Parathyroid adenoma (tissue), 2 donors: ENCODE data around the gene B4GALNT3.

ENCODE experiments used
- H2AFZ ChIP-seq: fragments of 300-600 bp; sonication (generic); one replicate; pipeline ENCODE4 v1.7.0; 2017; ENCODE audit warnings: antibody characterized with exemption, mild to moderate bottlenecking
- H3K27ac ChIP-seq: fragments of 300-600 bp; sonication (generic); one replicate; pipeline ENCODE4 v1.7.0; 2017
- H3K27me3 ChIP-seq: fragments of 300-600 bp; sonication (generic); one replicate; pipeline ENCODE4 v1.7.0; 2017; ENCODE audit warnings: low read length; ENCODE audit not compliant: control insufficient read depth, insufficient read depth
- H3K36me3 ChIP-seq: fragments of 300-600 bp; sonication (generic); one replicate; pipeline ENCODE4 v1.7.0; 2017; ENCODE audit warnings: low read length; ENCODE audit not compliant: control insufficient read depth, insufficient read depth
- H3K4me1 ChIP-seq: fragments of 300-600 bp; sonication (generic); one replicate; pipeline ENCODE4 v1.7.0; 2017; ENCODE audit warnings: control low read depth
- H3K4me2 ChIP-seq: fragments of 300-600 bp; sonication (generic); one replicate; pipeline ENCODE4 v1.7.0; 2017; ENCODE audit warnings: low read length
- H3K4me3 ChIP-seq: fragments of 300-600 bp; sonication (generic); one replicate; pipeline ENCODE4 v1.7.0; 2017; ENCODE audit warnings: low read depth, low read length
- H3K79me2 ChIP-seq: fragments of 300-600 bp; sonication (generic); one replicate; pipeline ENCODE4 v1.7.0; 2017; ENCODE audit warnings: control low read depth
- H3K9ac ChIP-seq: fragments of 300-600 bp; sonication (generic); one replicate; pipeline ENCODE4 v1.7.0; 2017; ENCODE audit warnings: mild to moderate bottlenecking
- H3K9me3 ChIP-seq: fragments of 300-600 bp; sonication (generic); one replicate; pipeline ENCODE4 v1.7.0; 2017; ENCODE audit warnings: low read length; ENCODE audit not compliant: control insufficient read depth
- CTCF ChIP-seq: fragments of 300-600 bp; sonication (generic); IDR thresholded peaks from one replicate; pipeline ENCODE4 v1.7.0; 2017; ENCODE audit warnings: antibody characterized with exemption, mild to moderate bottlenecking
- donor health status: primary hyperparathyroidism.

B4GALNT3 gene

GRCh38 chr12:597926-598568 lies 138.3 kb downstream of the B4GALNT3 start:
- H2AFZ ChIP-seq, result no peak overlapping the region
- H3K9ac ChIP-seq, result no peak overlapping the region
- no peak overlapping the region for H3K27ac ChIP-seq
- H3K4me2 ChIP-seq, result no peak overlapping the region
- TF ChIP-seq CTCF, result no peak
- no peaks in the 10 kb centered on the region for H3K9me3 ChIP-seq
- H3K27me3 ChIP-seq, result no peaks in the 10 kb centered on the region
- no peaks in the 10 kb centered on the region for H3K36me3 ChIP-seq
- no peak overlapping the region for H3K4me3 ChIP-seq
- H3K79me2 ChIP-seq, result no peaks in the 10 kb centered on the region
- H3K4me1 ChIP-seq, result no peaks in the 10 kb centered on the region

GRCh38 chr12:599756-600155 lies 140.0 kb downstream of the B4GALNT3 start:
- no peaks in the 10 kb centered on the region for H3K4me1 ChIP-seq
- H3K4me3 ChIP-seq, result no peak overlapping the region
- no peaks in the 10 kb centered on the region for H3K9me3 ChIP-seq
- H3K36me3 ChIP-seq, result no peaks in the 10 kb centered on the region
- no peaks in the 10 kb centered on the region for H3K79me2 ChIP-seq
- no peaks in the 10 kb centered on the region for H3K27me3 ChIP-seq
- no peak overlapping the region for H2AFZ ChIP-seq
- no peak overlapping the region for H3K9ac ChIP-seq
- no peak for TF ChIP-seq CTCF
- no peak overlapping the region for H3K27ac ChIP-seq
- no peak overlapping the region for H3K4me2 ChIP-seq

- Histone ChIP-seq H3K27me3 (no peaks in the 10 kb centered on the region), H3K27ac (no peak overlapping the region), H3K36me3 (no peaks in the 10 kb centered on the region), H2AFZ (no peak overlapping the region), H3K9ac (no peak overlapping the region), H3K9me3 (no peaks in the 10 kb centered on the region), H3K4me3 (no peak overlapping the region), H3K4me2 (no peak overlapping the region), H3K4me1 (no peaks in the 10 kb centered on the region), H3K79me2 (no peaks in the 10 kb centered on the region)
- TF ChIP-seq CTCF, result no peak
Observed at GRCh38 chr12:601976-602699, 142.4 kb downstream of the B4GALNT3 start.

- Histone ChIP-seq H3K36me3 (no peaks in the 10 kb centered on the region), H3K27me3 (no peaks in the 10 kb centered on the region), H3K4me3 (no peak overlapping the region), H3K79me2 (no peaks in the 10 kb centered on the region), H3K9ac (no peak overlapping the region), H3K27ac (no peak overlapping the region), H3K4me1 (no peaks in the 10 kb centered on the region), H3K9me3 (no peaks in the 10 kb centered on the region), H3K4me2 (no peak overlapping the region), H2AFZ (no peak overlapping the region)
- TF ChIP-seq CTCF, result no peak
Observed at GRCh38 chr12:602700-603068, 142.9 kb downstream of the B4GALNT3 start.

GRCh38 chr12:604956-605355 lies 145.2 kb downstream of the B4GALNT3 start:
- Histone ChIP-seq H3K27me3 (no peaks in the 10 kb centered on the region), H3K4me3 (no peak overlapping the region), H3K9me3 (no peaks in the 10 kb centered on the region), H3K9ac (no peak overlapping the region), H3K27ac (no peak overlapping the region), H3K4me2 (no peak overlapping the region), H3K4me1 (no peaks in the 10 kb centered on the region), H2AFZ (no peak overlapping the region), H3K36me3 (no peaks in the 10 kb centered on the region), H3K79me2 (no peaks in the 10 kb centered on the region)
- TF ChIP-seq CTCF, result no peak
